HepG2 (cell line): Measurements from ENCODE around the gene CIROP. TPM values are rescaled to one million over a fixed set of nuclear protein-coding genes. Genes with fewer than 3 reads are reported as not detected.

Source experiments
- ATAC-seq: fragments of 200-7000 bp; cut with Tn5 transposase; 3 replicates; pipeline ENCODE4 v1.9.1; 2020; ENCODE audit warnings: mild to moderate bottlenecking, moderate library complexity
- BruUV-seq: library from RNA; stranded (reverse); fragments of 400-500 nt; replicated peaks from 2 replicates; lab custom pipeline; 2021; lab: Mats Ljungman, UMichigan
- CTCF ChIA-PET: fragments of 300-600 bp; formaldehyde crosslinking; extraction: SDS; loops from one replicate; lab custom pipeline; 2021; ENCODE audit warnings: low total read pairs, inconsistent platforms, low intra/inter-chr PET ratio; lab: Yijun Ruan, JAX
- POLR2A ChIA-PET: fragments of 350-600 bp; sonication (Branson Sonifier 250); formaldehyde crosslinking; loops from one replicate; lab custom pipeline; 2020; ENCODE audit warnings: antibody characterized with exemption, inconsistent platforms; lab: Yijun Ruan, JAX
- DNase-seq: peaks from one replicate; pipeline ENCODE4 v3.0.0-alpha.2; 2015; ENCODE audit warnings: low spot score
- FAIRE-seq: peaks from 3 replicates; lab custom pipeline; 2011; peaks lifted over from hg19 to GRCh38; lab: Jason Lieb, UNC
- H2AFZ ChIP-seq: one replicate; pipeline ENCODE4 v1.6.1; 2011; ENCODE audit warnings: low read length, inconsistent platforms
- H3K27ac ChIP-seq: fragments of 300-600 bp; 3 replicates; pipeline ENCODE4 v1.8.0; 2011; ENCODE audit warnings: mixed run types, mild to moderate bottlenecking, mixed read lengths, low read length, inconsistent platforms; ENCODE audit not compliant: insufficient read depth; ENCODE audit errors: extremely low read length
- H3K27me3 ChIP-seq, 2 experiments: fragments of 200-600 bp in 1 of 2; 2 replicates in 1 of 2; 3 replicates in 1 of 2; pipeline versions ENCODE4 v1.6.0 to v1.8.0; 2011; ENCODE audit warnings: low read length in 2 of 2, mild to moderate bottlenecking in 2 of 2, moderate library complexity in 2 of 2, inconsistent platforms in 1 of 2; ENCODE audit not compliant: insufficient read depth in 2 of 2, control insufficient read depth in 1 of 2
- H3K36me3 ChIP-seq, 2 experiments: fragments of 200-600 bp in 1 of 2; replicated peaks in 1 of 2; 2 replicates in 1 of 2; 3 replicates in 1 of 2; pipeline versions ENCODE4 v1.5.1 to v1.8.0; 2011; ENCODE audit warnings: low read length in 2 of 2, inconsistent platforms in 1 of 2; ENCODE audit not compliant: insufficient read depth in 2 of 2, control insufficient read depth in 1 of 2
- H3K4me1 ChIP-seq: 2 replicates; pipeline ENCODE4 v1.5.1; 2012; ENCODE audit warnings: low read length, inconsistent platforms; ENCODE audit not compliant: insufficient read depth
- H3K4me2 ChIP-seq: 2 replicates; pipeline ENCODE4 v1.6.0; 2011; ENCODE audit warnings: low read depth, low read length, inconsistent platforms
- H3K4me3 ChIP-seq, 3 experiments: fragments of 200-600 bp in 1 of 3; sonication (generic), shearing (Covaris generic) in 1 of 3; replicated peaks in 1 of 3; 2 replicates each; pipeline ENCODE4 v1.5.1; 2011 to 2016; ENCODE audit warnings: low read length in 3 of 3, inconsistent platforms in 2 of 3, low read depth in 2 of 3, mild to moderate bottlenecking in 2 of 3, control low read depth in 1 of 3, mixed read lengths in 1 of 3; ENCODE audit not compliant: insufficient read depth in 1 of 3
- H3K79me2 ChIP-seq: one replicate; pipeline ENCODE4 v1.6.1; 2011; ENCODE audit warnings: low read length, inconsistent platforms; ENCODE audit not compliant: insufficient read depth
- H3K9ac ChIP-seq: 2 replicates; pipeline ENCODE4 v1.6.0; 2011; ENCODE audit warnings: mild to moderate bottlenecking, low read depth, low read length, inconsistent platforms; ENCODE audit not compliant: insufficient read depth
- H3K9me3 ChIP-seq: 2 replicates; pipeline ENCODE4 v1.5.1; 2012; ENCODE audit warnings: mild to moderate bottlenecking, low read length
- H4K20me1 ChIP-seq: 2 replicates; pipeline ENCODE4 v1.6.0; 2011; ENCODE audit warnings: inconsistent platforms, mild to moderate bottlenecking, low read length, moderate library complexity; ENCODE audit not compliant: insufficient read depth
- ARNT2 ChIP-seq: sonication (generic); formaldehyde crosslinking; IDR thresholded peaks from 2 replicates; pipeline ENCODE4 v1.8.0; 2022; ENCODE audit warnings: mild to moderate bottlenecking, low read depth, missing genetic modification reagents, moderate library complexity
- MAFK ChIP-seq, 2 experiments: IDR thresholded peaks in 1 of 2; conservative IDR thresholded peaks in 1 of 2; 2 replicates each; pipeline ENCODE4 v1.6.1; 2011; ENCODE audit warnings: improper control_type of control experiment in 2 of 2, low read length in 2 of 2
- NFIB ChIP-seq: sonication (generic); formaldehyde crosslinking; IDR thresholded peaks from 2 replicates; pipeline ENCODE4 v1.9.0; 2021; ENCODE audit warnings: missing genetic modification reagents, mild to moderate bottlenecking, borderline replicate concordance
- POLR2AphosphoS5 ChIP-seq: IDR thresholded peaks from 2 replicates; pipeline ENCODE4 v1.6.1; 2012; ENCODE audit warnings: low read depth, low read length
- YEATS4 ChIP-seq: sonication (generic); formaldehyde crosslinking; IDR thresholded peaks from 2 replicates; pipeline ENCODE4 v1.4.0; 2020; ENCODE audit warnings: missing genetic modification reagents, borderline replicate concordance
- ZBTB42 ChIP-seq: sonication (generic); formaldehyde crosslinking; IDR thresholded peaks from 2 replicates; pipeline ENCODE4 v1.5.0; 2020; ENCODE audit warnings: mild to moderate bottlenecking, missing genetic modification reagents
- ZBTB8A ChIP-seq: sonication (generic); formaldehyde crosslinking; IDR thresholded peaks from 2 replicates; pipeline ENCODE4 v1.4.0; 2020; ENCODE audit warnings: mild to moderate bottlenecking, low read depth, missing genetic modification reagents, borderline replicate concordance
- ZNF776 ChIP-seq: sonication (generic); formaldehyde crosslinking; IDR thresholded peaks from 2 replicates; pipeline ENCODE4 v1.4.0; 2020; ENCODE audit warnings: mild to moderate bottlenecking, missing genetic modification reagents
- ZNF790 ChIP-seq: sonication (generic); formaldehyde crosslinking; IDR thresholded peaks from 2 replicates; pipeline ENCODE4 v1.8.0; 2022; ENCODE audit warnings: missing genetic modification reagents, mild to moderate bottlenecking, borderline replicate concordance
- WGBS: methylation state at CpG from one replicate; pipeline ENCODE4 v1.1.6; 2017; ENCODE audit warnings: low lambda C conversion rate; 5-methylcytosine and 5-hydroxymethylcytosine counted together
- in situ Hi-C: cut with HindIII; loops from 2 replicates; pipeline ENCODE4 v1.10.0; 2017; ENCODE audit warnings: low pct_unique_long_range_greater_than_20kb; ENCODE audit not compliant: extremely low pct_ligation_motif_present
- intact Hi-C: fragments of 100-400 bp; cut with micrococcal nuclease; formaldehyde crosslinking; loops from one replicate; pipeline ENCODE4 v1.10.0; 2022; ENCODE audit not compliant: unreplicated experiment
- polyA plus RNA-seq, 8 experiments: library from polyadenylated mRNA; depleted of rRNA in 3 of 8; stranded (reverse) in 7 of 8; unstranded in 1 of 8; fragments of >200 nt; fragmentation: Illumina TruSeq in 4 of 8; extraction: Trizol in 4 of 8; gene quantifications; 2 replicates each; pipeline versions ENCODE4 v1.2.1 to v1.2.3, GENCODE V29; 2011 to 2016; ENCODE audit warnings: low read depth in 4 of 8, missing spikeins in 1 of 8, mixed read lengths in 1 of 8; ENCODE audit not compliant: insufficient read depth in 1 of 8
- total RNA-seq, 5 experiments: library from RNA; depleted of rRNA; stranded (reverse); fragments of >200 nt; fragmentation: Illumina TruSeq; extraction: Trizol; gene quantifications; 2 replicates each; pipeline ENCODE4 v1.2.3, GENCODE V29; 2016; ENCODE audit warnings: low read depth in 1 of 5
- TF ChIP-seq, protein P1 (sequence below): sonication (generic); formaldehyde crosslinking; conservative IDR thresholded peaks from 2 replicates; pipeline ENCODE4 v1.4.0; 2020; ENCODE audit warnings: missing genetic modification reagents
- TF ChIP-seq, protein P2 (sequence below): sonication (generic); formaldehyde crosslinking; IDR thresholded peaks from 2 replicates; pipeline ENCODE4 v1.4.0; 2020; ENCODE audit warnings: missing genetic modification reagents
- TF ChIP-seq, protein P3 (sequence below): sonication (generic); formaldehyde crosslinking; IDR thresholded peaks from 2 replicates; pipeline ENCODE4 v1.8.1; 2023; ENCODE audit warnings: mild to moderate bottlenecking, inconsistent platforms, moderate library complexity, missing genetic modification reagents, borderline replicate concordance

CIROP gene
- total and polyA plus RNA-seq, 2 of the 13 experiments (the other 11 are each of a cell fraction or from before 2014, with no cell fraction given): 0.07 TPM; not detected in 1

DNA sequence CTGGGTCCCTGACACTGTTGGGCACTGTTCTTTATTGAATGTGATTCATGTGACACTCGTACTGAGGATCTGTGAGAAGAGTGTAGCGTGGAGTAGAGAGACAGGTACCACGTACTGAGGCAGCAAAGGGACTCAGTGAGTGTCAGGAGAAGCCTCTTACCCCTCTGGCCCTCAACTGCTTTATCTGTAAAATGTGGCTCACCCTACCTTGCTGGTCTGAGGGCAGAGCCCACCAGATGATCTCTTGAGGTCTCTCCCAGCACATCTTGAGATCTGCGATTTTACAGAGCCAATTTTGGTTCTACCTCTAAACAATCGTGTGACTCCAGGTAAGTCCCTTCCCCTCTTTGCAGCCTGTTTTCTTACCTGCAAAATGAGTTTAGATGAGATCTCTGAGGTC is 11.1 kb upstream of the CIROP start:
- peaks cover 47% of the 10 kb centered on the region for H3K4me1 ChIP-seq
- H3K4me2 ChIP-seq: no peak overlapping the region
- TF ChIP-seq ZBTB42 (CRISPR knock-in tag): no peak
- TF ChIP-seq NFIB: 0 out of 2 replicates have a peak, but pooled peaks have one; percentile 11
- 13% methylated on average over 5 of the region's 5 CpGs for WGBS
- no peaks in the 10 kb centered on the region for H3K9me3 ChIP-seq
- in situ Hi-C loops: no loop called here
- BruUV-seq: no TSS peak
- H3K36me3 ChIP-seq: no peaks in the 10 kb centered on the region
- no peak overlapping the region for H3K9ac ChIP-seq
- H3K4me3 ChIP-seq: no peak overlapping the region
- intact Hi-C loops: no loop called here
- CTCF ChIA-PET: interaction anchor here (9.6 kb wide), 1 partner anchor 69 kb away, joined by 493 read pairs; the partner anchor contains the start of gene SLC7A8
- H3K27me3 ChIP-seq: peaks cover 50 to 94% of the 10 kb centered on the region in 2 experiments
- H3K79me2 ChIP-seq: no peaks in the 10 kb centered on the region
- POLR2A ChIA-PET: interaction anchor here (0.7 to 0.9 kb wide), 2 partner anchors 21 to 54 kb away, joined by 3 read pairs; partner anchors contain the start of genes ACIN1 and C14orf119
- DNase-seq: no peak
- FAIRE-seq: no peak
- H2AFZ ChIP-seq: no peak overlapping the region
- no peaks in the 10 kb centered on the region for H4K20me1 ChIP-seq
- no peak for ATAC-seq
- H3K27ac ChIP-seq: no peak overlapping the region

DNA sequence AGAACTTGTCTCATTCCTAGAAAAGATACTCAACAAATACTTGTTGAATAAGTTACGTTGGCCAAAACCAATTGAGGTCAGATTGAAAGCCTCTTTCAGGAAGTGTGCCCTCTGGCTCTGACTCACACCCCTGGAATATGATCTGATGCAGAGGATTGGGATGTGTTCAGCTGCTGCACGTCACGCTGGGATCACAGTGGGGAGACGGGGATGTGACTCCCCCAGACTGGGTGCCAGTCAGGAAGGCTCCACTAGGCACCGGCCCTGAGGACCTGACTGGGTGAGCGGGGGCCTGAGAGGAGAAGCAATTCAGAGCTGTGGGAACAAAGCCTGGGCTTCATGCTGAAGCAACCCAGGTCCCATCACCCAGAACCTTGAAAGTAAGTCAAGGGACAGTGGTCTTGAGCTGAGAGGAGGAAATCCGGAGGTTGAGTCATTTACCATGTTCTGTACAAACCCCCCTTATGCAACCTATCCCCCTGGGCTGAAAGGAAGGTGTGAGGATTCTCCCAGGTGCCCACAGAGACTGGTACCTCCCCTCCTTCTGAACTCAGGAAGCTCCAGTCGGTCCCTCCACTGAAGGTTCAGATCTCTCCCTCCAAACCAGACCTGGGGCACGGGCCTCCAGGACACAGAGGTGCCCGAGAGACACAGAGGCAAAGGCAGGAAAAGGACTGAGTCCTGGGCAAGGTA is 10.4 kb upstream of the CIROP start:
- 9% methylated on average over 10 of the region's 10 CpGs for WGBS
- ChIA-PET CTCF (interaction anchor here (1.1 to 9.6 kb wide), 2 partner anchors 46 to 70 kb away, joined by 4 to 493 read pairs; partner anchors contain the start of gene SLC7A8), POLR2A (interaction anchor here (0.7 to 0.9 kb wide), 2 partner anchors 20 to 53 kb away, joined by 3 read pairs; partner anchors contain the start of genes ACIN1 and C14orf119)
- no peaks in the 10 kb centered on the region for H3K36me3 ChIP-seq
- no peak overlapping the region for H3K27ac ChIP-seq
- intact Hi-C loops (no loop called here), in situ Hi-C loops (no loop called here)
- H2AFZ ChIP-seq: no peak overlapping the region
- no peak overlapping the region for H3K4me2 ChIP-seq
- no peak for FAIRE-seq
- H3K9ac ChIP-seq: no peak overlapping the region
- peaks cover 53 to 98% of the 10 kb centered on the region in 2 experiments for H3K27me3 ChIP-seq
- no TSS peak for BruUV-seq
- H3K4me1 ChIP-seq: peaks cover 47% of the 10 kb centered on the region
- DNase-seq: peak; percentile 52
- no peak; the same call in 2 of the 3 replicates for ATAC-seq
- H3K79me2 ChIP-seq: no peaks in the 10 kb centered on the region
- no peaks in the 10 kb centered on the region for H3K9me3 ChIP-seq
- H3K4me3 ChIP-seq: no peak overlapping the region
- H4K20me1 ChIP-seq: no peaks in the 10 kb centered on the region
- TF ChIP-seq, protein P1, sequence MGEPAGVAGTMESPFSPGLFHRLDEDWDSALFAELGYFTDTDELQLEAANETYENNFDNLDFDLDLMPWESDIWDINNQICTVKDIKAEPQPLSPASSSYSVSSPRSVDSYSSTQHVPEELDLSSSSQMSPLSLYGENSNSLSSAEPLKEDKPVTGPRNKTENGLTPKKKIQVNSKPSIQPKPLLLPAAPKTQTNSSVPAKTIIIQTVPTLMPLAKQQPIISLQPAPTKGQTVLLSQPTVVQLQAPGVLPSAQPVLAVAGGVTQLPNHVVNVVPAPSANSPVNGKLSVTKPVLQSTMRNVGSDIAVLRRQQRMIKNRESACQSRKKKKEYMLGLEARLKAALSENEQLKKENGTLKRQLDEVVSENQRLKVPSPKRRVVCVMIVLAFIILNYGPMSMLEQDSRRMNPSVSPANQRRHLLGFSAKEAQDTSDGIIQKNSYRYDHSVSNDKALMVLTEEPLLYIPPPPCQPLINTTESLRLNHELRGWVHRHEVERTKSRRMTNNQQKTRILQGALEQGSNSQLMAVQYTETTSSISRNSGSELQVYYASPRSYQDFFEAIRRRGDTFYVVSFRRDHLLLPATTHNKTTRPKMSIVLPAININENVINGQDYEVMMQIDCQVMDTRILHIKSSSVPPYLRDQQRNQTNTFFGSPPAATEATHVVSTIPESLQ (CRISPR knock-in tag): no peak
- TF ChIP-seq, protein P2, sequence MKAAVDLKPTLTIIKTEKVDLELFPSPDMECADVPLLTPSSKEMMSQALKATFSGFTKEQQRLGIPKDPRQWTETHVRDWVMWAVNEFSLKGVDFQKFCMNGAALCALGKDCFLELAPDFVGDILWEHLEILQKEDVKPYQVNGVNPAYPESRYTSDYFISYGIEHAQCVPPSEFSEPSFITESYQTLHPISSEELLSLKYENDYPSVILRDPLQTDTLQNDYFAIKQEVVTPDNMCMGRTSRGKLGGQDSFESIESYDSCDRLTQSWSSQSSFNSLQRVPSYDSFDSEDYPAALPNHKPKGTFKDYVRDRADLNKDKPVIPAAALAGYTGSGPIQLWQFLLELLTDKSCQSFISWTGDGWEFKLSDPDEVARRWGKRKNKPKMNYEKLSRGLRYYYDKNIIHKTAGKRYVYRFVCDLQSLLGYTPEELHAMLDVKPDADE: no peak
- TF ChIP-seq YEATS4 (no peak), ARNT2 (no peak), MAFK (conservative IDR thresholded peaks at IDR 0.05 in 1 of 2, IDR thresholded peaks at IDR 0.05 in 1 of 2; ENCODE audit: low read length in 2 of 2) (no peak), ZBTB8A (CRISPR knock-in tag) (no peak), ZNF776 (CRISPR knock-in tag) (peak; percentile 27; the same call in 1 of the 2 replicates), ZNF790 (CRISPR knock-in tag) (no peak), POLR2AphosphoS5 (no peak)
- TF ChIP-seq, protein P3, sequence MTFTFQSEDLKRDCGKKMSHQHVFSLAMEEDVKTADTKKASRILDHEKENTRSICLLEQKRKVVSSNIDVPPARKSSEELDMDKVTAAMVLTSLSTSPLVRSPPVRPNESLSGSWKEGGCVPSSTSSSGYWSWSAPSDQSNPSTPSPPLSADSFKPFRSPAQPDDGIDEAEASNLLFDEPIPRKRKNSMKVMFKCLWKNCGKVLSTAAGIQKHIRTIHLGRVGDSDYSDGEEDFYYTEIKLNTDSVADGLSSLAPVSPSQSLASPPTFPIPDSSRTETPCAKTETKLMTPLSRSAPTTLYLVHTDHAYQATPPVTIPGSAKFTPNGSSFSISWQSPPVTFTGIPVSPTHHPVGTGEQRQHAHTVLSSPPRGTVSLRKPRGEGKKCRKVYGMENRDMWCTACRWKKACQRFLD (CRISPR knock-in tag): no peak
